WERI-Rb-1 (cell line): Measurements from ENCODE around the gene TRIO.

Source experiments
- DNase-seq: peaks from one replicate; pipeline ENCODE4 v3.0.0-alpha.2; 2020
- H3K27ac ChIP-seq: fragments of 250-450 bp; sonication (Bioruptor Pico); 2 replicates; pipeline ENCODE4 v1.5.1; 2020; ENCODE audit warnings: mild to moderate bottlenecking, moderate library complexity
- H3K27me3 ChIP-seq: fragments of 250-450 bp; sonication (Bioruptor Pico); 2 replicates; pipeline ENCODE4 v1.5.1; 2021; ENCODE audit warnings: mild to moderate bottlenecking, low read depth, moderate library complexity; ENCODE audit not compliant: insufficient read depth, severe bottlenecking
- H3K36me3 ChIP-seq: fragments of 250-450 bp; sonication (Bioruptor Pico); 2 replicates; pipeline ENCODE4 v1.5.1; 2020; ENCODE audit warnings: mild to moderate bottlenecking, moderate library complexity
- H3K4me3 ChIP-seq: 2 replicates; pipeline ENCODE4 v1.5.1; 2011; ENCODE audit warnings: low read depth, mild to moderate bottlenecking, control low read depth, low read length
- H3K9me3 ChIP-seq: fragments of 250-450 bp; sonication (Bioruptor Pico); 2 replicates; pipeline ENCODE4 v1.5.1; 2021; ENCODE audit warnings: mild to moderate bottlenecking, moderate library complexity; ENCODE audit not compliant: severe bottlenecking
- TF ChIP-seq, protein P1 (sequence below): IDR thresholded peaks from 2 replicates; pipeline ENCODE4 v1.5.1; 2011; ENCODE audit warnings: low read depth, mild to moderate bottlenecking, control low read depth, inconsistent platforms, low read length

TRIO gene

DNA sequence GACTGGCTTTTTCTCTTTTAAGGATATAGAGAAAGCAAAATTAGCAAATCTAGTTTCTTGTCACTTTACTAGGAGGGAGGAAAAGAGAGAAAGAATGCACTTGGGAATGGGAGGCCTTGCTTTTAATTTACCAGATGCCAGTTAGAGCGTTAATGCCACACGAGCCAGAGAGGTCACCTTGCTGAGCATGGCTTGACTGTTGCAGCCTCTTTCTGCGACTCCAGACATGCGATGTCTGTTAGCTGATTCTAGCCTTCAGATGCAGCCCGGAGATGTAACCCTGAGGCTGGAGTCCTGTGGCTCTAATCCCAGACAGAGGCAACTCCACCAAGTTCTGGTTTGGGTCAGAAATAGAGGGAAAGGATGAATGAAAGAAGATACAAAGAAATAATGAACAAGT lies 152.5 kb downstream of the TRIO start:
- peaks cover 4% of the 10 kb centered on the region for H3K27me3 ChIP-seq
- H3K9me3 ChIP-seq, result no peaks in the 10 kb centered on the region
- no peak overlapping the region for H3K4me3 ChIP-seq
- H3K36me3 ChIP-seq, result peaks cover 12% of the 10 kb centered on the region
- DNase-seq, result no peak
- no peak overlapping the region for H3K27ac ChIP-seq
- TF ChIP-seq, protein P1, sequence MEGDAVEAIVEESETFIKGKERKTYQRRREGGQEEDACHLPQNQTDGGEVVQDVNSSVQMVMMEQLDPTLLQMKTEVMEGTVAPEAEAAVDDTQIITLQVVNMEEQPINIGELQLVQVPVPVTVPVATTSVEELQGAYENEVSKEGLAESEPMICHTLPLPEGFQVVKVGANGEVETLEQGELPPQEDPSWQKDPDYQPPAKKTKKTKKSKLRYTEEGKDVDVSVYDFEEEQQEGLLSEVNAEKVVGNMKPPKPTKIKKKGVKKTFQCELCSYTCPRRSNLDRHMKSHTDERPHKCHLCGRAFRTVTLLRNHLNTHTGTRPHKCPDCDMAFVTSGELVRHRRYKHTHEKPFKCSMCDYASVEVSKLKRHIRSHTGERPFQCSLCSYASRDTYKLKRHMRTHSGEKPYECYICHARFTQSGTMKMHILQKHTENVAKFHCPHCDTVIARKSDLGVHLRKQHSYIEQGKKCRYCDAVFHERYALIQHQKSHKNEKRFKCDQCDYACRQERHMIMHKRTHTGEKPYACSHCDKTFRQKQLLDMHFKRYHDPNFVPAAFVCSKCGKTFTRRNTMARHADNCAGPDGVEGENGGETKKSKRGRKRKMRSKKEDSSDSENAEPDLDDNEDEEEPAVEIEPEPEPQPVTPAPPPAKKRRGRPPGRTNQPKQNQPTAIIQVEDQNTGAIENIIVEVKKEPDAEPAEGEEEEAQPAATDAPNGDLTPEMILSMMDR, result no peak

DNA sequence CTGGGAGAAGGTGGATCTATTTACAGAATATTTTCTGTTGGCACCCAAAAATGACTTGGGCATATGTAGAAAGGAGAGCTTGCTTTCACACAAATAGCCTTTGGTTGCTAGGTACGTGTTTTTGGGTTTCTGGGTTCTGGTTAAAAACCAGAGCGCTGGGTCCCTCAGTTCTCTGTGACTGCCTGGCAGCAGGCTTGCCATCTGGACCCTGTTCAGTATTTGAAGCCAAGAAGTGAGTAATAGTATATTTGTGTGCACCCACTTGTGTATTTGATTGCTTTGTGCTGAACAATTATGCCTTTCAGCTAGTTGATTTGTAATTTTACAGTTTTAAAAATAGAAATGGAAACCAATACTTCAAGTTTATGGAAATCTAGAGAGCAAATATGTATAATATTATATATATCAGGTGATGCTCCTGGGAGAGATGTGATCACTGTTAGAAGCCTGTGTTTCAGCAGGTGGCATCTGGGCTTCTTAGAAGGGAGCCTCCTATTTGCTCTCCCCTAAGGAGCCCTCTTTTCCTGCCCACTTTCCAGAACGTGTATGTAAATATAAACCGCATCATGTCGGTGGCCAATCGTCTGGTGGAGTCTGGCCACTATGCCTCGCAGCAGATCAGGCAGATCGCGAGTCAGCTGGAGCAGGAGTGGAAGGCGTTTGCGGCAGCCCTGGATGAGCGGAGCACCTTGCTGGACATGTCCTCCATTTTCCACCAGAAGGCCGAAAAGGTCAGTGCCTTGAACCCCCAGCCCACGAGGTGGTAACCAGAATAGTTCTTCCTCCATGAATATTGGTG lies 153.6 kb downstream of the TRIO start:
- H3K27ac ChIP-seq, result no peak overlapping the region
- no peak overlapping the region for H3K4me3 ChIP-seq
- TF ChIP-seq, protein P1, result no peak
- peaks cover 5% of the 10 kb centered on the region for H3K27me3 ChIP-seq
- no peaks in the 10 kb centered on the region for H3K9me3 ChIP-seq
- no peak for DNase-seq
- peaks cover 6% of the 10 kb centered on the region; the same call in 1 of the 2 replicates for H3K36me3 ChIP-seq

DNA sequence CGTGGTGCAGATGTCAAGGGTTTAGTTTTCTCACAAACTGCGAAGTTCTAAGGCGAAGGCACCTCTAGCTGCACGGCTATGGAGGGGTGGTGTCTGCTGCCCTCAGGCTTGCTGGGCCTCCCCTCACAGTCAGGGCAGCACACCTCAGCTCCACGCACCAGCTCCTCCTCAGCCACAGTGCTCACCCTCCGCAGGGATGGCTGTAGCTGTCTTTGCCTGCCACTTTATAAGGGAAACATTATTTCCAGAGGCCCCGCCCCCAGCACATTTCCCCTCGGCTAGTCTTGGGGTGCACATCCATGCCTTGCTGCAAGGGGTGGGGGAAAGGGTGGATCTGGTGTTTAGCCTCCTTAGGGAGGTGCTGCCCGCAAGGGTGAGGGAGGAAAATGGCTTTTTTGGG lies 154.6 kb downstream of the TRIO start:
- Histone ChIP-seq H3K27me3 (peaks cover 10% of the 10 kb centered on the region), H3K27ac (no peak overlapping the region), H3K9me3 (no peaks in the 10 kb centered on the region), H3K4me3 (no peak overlapping the region), H3K36me3 (peaks cover 6% of the 10 kb centered on the region; the same call in 1 of the 2 replicates)
- TF ChIP-seq, protein P1, result no peak
- DNase-seq, result no peak

DNA sequence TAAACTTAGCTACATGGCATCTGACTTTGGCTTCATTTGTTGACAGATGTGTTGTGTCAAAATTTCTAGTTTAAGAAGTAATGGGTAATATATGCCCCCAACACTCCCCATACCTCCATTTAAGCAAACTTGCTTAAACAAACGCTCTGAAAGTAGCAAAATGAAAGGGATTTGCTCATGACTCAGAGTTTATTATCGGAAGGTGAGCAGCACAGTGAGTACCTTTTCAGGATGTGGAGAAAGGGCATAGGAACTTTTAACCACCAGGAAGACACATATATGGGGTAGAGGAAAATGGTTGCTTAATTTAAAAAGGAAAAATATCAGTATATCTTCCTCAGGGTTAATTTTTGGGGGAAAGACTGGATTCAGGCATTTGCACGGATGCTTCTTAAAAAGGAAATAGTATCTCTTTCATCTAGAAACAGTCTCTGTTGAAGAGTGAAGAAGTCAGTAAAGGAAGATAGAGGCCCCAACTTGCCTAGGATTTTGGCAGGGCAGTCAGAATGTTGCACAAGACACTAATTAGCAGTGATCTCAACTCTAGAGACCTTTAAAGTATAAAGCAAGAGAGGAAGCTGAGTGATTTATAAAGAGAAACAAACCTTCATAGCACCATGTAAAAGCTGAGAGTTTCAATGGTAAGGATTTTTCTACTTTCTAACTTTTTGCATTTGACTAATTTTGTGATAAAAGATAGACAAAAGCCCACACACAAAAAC lies 155.1 kb downstream of the TRIO start:
- no peak overlapping the region for H3K27ac ChIP-seq
- H3K9me3 ChIP-seq, result no peaks in the 10 kb centered on the region
- peaks cover 4% of the 10 kb centered on the region; the same call in 1 of the 2 replicates for H3K36me3 ChIP-seq
- peaks cover 10% of the 10 kb centered on the region for H3K27me3 ChIP-seq
- DNase-seq, result no peak
- H3K4me3 ChIP-seq, result no peak overlapping the region
- TF ChIP-seq, protein P1, result no peak

DNA sequence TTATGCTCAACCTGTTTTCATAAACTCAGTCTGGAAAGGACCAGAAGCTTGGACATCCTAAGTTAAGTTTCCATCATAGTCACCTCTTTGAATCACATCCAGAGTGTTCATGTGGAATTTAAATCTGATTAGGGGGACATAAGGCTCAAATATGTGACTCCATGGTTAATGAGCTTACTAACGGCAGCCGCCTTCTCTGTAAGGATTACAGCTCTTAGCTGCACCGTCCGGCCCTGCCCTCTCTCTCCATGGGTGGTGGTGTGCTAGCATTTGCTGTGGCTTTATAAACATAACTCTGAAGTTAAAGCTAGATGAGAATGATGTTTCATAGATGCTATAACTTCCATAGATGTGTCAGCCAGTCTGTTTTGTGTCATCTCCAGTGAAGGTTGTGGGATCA lies 156.5 kb downstream of the TRIO start:
- Histone ChIP-seq H3K9me3 (no peaks in the 10 kb centered on the region), H3K4me3 (no peak overlapping the region), H3K36me3 (no peaks in the 10 kb centered on the region; the same call in none of the 2 replicates), H3K27me3 (peaks cover 10% of the 10 kb centered on the region), H3K27ac (0 out of 2 replicates have a peak overlapping the region, but pooled peaks have one; percentile 14)
- TF ChIP-seq, protein P1, result no peak
- DNase-seq, result peak; percentile 85
